CD4-positive, alpha-beta T cell (primary cell): Measurements from ENCODE around the gene GPC5. TPM values are rescaled to one million over a fixed set of nuclear protein-coding genes. Genes with fewer than 3 reads are reported as not detected.
"Not testable (repeated sequence)": the region's sequence is repeated elsewhere in the genome, so short reads cannot be mapped to it uniquely, and the experiment has no call there.

Experiments used
- ATAC-seq: fragments of 200-7000 bp; cut with Tn5 transposase; one replicate; pipeline ENCODE4 v1.10.0; 2022; ENCODE audit warnings: mild to moderate bottlenecking; ENCODE audit not compliant: poor library complexity
- CTCF ChIA-PET: fragments of 350-600 bp; sonication (Branson Sonifier 250); formaldehyde crosslinking; loops from one replicate; lab custom pipeline; 2021; ENCODE audit warnings: antibody characterized with exemption, inconsistent platforms; lab: Charles Lee
- POLR2A ChIA-PET: fragments of 350-600 bp; sonication (Branson Sonifier 250); formaldehyde crosslinking; loops from one replicate; lab custom pipeline; 2021; ENCODE audit warnings: antibody characterized with exemption, inconsistent platforms; lab: Charles Lee
- DNase-seq, 14 experiments: peaks; one replicate each; pipeline ENCODE4 v3.0.0-alpha.2; 2013 to 2020; ENCODE audit warnings: mixed read lengths in 2 of 14
- H3K27ac ChIP-seq, 2 donors: one replicate each; pipeline versions ENCODE4 v1.5.1 to v1.7.0; 2013; ENCODE audit warnings: low read length in 2 of 2, low read depth in 1 of 2, mild to moderate bottlenecking in 1 of 2
- H3K27me3 ChIP-seq, 2 experiments: 1 replicate in 1 of 2; 2 replicates in 1 of 2; pipeline versions ENCODE4 v1.6.1 to v1.7.0; 2013; ENCODE audit warnings: low read length in 2 of 2, control low read depth in 1 of 2, mild to moderate bottlenecking in 1 of 2, moderate library complexity in 1 of 2; ENCODE audit not compliant: insufficient read depth in 2 of 2, control insufficient read depth in 1 of 2
- H3K36me3 ChIP-seq: one replicate; pipeline ENCODE4 v1.6.1; 2013; ENCODE audit warnings: low read length, control low read depth; ENCODE audit not compliant: insufficient read depth
- H3K4me1 ChIP-seq: one replicate; pipeline ENCODE4 v1.6.1; 2013; ENCODE audit warnings: low read length, control low read depth; ENCODE audit not compliant: insufficient read depth
- H3K4me3 ChIP-seq: one replicate; pipeline ENCODE4 v1.5.1; 2013; ENCODE audit warnings: mild to moderate bottlenecking, low read length, moderate library complexity
- H3K9me3 ChIP-seq, 2 experiments: 1 replicate in 1 of 2; 2 replicates in 1 of 2; pipeline versions ENCODE4 v1.6.1 to v1.7.0; 2013; ENCODE audit warnings: low read length in 2 of 2, mild to moderate bottlenecking in 2 of 2, control low read depth in 1 of 2, moderate library complexity in 1 of 2; ENCODE audit not compliant: control insufficient read depth in 1 of 2, insufficient read depth in 1 of 2
- H3K27ac Mint-ChIP-seq: one replicate; pipeline ENCODE4 v1.8.0; 2020; ENCODE audit warnings: mixed read lengths
- H3K27me3 Mint-ChIP-seq: one replicate; pipeline ENCODE4 v1.8.0; 2021; ENCODE audit warnings: mixed read lengths
- H3K36me3 Mint-ChIP-seq: one replicate; pipeline ENCODE4 v1.8.0; 2021; ENCODE audit warnings: low read depth, mixed read lengths
- H3K4me1 Mint-ChIP-seq: one replicate; pipeline ENCODE4 v1.8.0; 2021; ENCODE audit warnings: low read depth, mixed read lengths
- H3K4me3 Mint-ChIP-seq: one replicate; pipeline ENCODE4 v1.8.0; 2020; ENCODE audit warnings: mild to moderate bottlenecking, mixed read lengths
- H3K9me3 Mint-ChIP-seq: one replicate; pipeline ENCODE4 v1.8.0; 2020; ENCODE audit warnings: mixed read lengths
- intact Hi-C, 2 experiments: fragments of 100-400 bp; cut with DNase I in 1 of 2; cut with micrococcal nuclease in 1 of 2; formaldehyde crosslinking; loops; one replicate each; pipeline versions ENCODE4 v1.15.1 to v1.9.0; 2023 to 2025; cut with DNase I, micrococcal nuclease
- total RNA-seq, 174 experiments: library from RNA in 2 of 174; stranded (reverse) in 2 of 174; gene quantifications; one replicate each; pipeline ENCODE4 v1.2.3 and lab custom pipeline; 2021 to 2026
- TF ChIP-seq, protein P1 (sequence below): fragments of 200-600 bp; IDR thresholded peaks from one replicate; pipeline ENCODE4 v1.8.0; 2022; ENCODE audit warnings: antibody characterized with exemption, mild to moderate bottlenecking

The GPC5 gene
- total RNA-seq, 2 experiments from 2014 or later = not detected

DNA sequence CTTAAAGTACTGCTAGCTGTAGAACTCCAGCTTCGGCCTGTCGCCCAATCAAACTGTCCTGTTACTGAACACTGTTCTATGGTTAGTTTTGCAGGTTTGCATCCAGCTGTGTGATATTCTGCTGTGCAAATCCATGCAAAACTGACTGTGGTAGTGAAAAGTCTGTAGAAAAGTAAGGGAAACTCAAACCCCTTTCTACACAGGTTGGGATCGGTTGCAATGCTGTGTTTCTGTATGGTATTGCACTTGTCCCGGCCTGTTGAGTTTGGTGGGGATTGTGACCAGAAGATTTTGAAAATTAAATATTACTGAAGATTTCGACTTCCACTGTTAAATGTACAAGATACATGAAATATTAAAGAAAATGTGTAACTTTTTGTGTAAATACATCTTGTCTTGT is 47.3 kb upstream of the GPC5 start:
- Mint-ChIP-seq H3K36me3 (peaks cover 75% of the 10 kb centered on the region), H3K4me1 (peaks cover 47% of the 10 kb centered on the region), H3K4me3 (peak overlapping the region; percentile 92), H3K9me3 (no peaks in the 10 kb centered on the region), H3K27me3 (no peaks in the 10 kb centered on the region), H3K27ac (peak overlapping the region; percentile 39)
- ChIA-PET CTCF (no interaction called here), POLR2A (no interaction called here)
- TF ChIP-seq, protein P1, sequence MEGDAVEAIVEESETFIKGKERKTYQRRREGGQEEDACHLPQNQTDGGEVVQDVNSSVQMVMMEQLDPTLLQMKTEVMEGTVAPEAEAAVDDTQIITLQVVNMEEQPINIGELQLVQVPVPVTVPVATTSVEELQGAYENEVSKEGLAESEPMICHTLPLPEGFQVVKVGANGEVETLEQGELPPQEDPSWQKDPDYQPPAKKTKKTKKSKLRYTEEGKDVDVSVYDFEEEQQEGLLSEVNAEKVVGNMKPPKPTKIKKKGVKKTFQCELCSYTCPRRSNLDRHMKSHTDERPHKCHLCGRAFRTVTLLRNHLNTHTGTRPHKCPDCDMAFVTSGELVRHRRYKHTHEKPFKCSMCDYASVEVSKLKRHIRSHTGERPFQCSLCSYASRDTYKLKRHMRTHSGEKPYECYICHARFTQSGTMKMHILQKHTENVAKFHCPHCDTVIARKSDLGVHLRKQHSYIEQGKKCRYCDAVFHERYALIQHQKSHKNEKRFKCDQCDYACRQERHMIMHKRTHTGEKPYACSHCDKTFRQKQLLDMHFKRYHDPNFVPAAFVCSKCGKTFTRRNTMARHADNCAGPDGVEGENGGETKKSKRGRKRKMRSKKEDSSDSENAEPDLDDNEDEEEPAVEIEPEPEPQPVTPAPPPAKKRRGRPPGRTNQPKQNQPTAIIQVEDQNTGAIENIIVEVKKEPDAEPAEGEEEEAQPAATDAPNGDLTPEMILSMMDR = no peak
- no peak overlapping the region for H3K27ac ChIP-seq
- H3K27me3 ChIP-seq = no peaks in the 10 kb centered on the region
- H3K4me1 ChIP-seq = peaks cover 16% of the 10 kb centered on the region
- H3K9me3 ChIP-seq = no peaks in the 10 kb centered on the region
- peaks cover 57% of the 10 kb centered on the region for H3K36me3 ChIP-seq
- DNase-seq (no peak), ATAC-seq (no peak)
- intact Hi-C loops = no loop called here
- H3K4me3 ChIP-seq = no peak overlapping the region

DNA sequence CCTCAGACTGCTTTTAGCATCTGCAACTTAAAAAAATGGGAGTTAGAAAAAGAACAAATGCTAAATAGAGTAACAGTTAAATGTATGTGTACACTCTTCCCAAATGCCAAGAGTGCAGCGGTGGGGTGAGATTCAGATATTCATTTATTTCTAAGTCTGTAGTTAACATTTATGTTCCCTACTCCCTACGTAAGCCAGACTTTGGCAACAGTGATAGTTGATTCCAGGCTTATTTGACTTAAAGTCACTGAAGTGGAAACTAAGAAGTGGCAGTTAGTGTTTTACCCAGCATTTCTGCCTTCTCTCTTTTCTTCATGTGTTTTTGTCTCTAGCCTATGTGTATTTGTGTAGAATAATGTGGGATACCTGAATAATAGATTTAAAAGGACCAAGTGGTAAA is 46.4 kb upstream of the GPC5 start:
- H3K27me3 Mint-ChIP-seq = no peaks in the 10 kb centered on the region
- CTCF ChIA-PET = no interaction called here
- Histone ChIP-seq H3K4me1 (peaks cover 13% of the 10 kb centered on the region), H3K36me3 (peaks cover 57% of the 10 kb centered on the region), H3K4me3 (no peak overlapping the region), H3K27me3 (no peaks in the 10 kb centered on the region), H3K9me3 (no peaks in the 10 kb centered on the region), H3K27ac (no peak overlapping the region)
- POLR2A ChIA-PET = no interaction called here
- ATAC-seq (no peak), DNase-seq (no peak)
- no peaks in the 10 kb centered on the region for H3K9me3 Mint-ChIP-seq
- H3K4me1 Mint-ChIP-seq = peaks cover 48% of the 10 kb centered on the region
- TF ChIP-seq, protein P1 = no peak
- intact Hi-C loops = no loop called here
- no peak overlapping the region for H3K27ac Mint-ChIP-seq
- H3K4me3 Mint-ChIP-seq = no peak overlapping the region
- peaks cover 81% of the 10 kb centered on the region for H3K36me3 Mint-ChIP-seq

DNA sequence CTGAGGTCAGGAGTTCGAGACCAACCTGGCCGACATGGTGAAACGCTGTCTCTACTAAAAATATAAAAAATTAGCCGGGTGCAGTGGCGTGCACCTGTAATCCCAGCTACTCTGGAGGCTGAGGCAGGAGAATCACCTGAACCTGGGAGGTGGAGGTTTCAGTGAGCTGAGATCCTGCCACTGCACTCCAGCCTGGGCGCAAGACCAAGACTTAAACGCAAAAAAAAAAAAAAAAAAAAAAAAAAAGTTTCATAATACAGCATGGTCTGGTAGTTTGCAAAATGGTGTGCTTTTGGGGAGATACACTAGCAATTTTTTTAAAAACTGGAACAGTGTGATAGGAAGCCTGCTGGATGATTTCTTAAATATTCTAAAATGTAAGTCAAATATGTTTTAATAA is 45.5 kb upstream of the GPC5 start:
- CTCF ChIA-PET, intact Hi-C loops: not testable (repeated sequence)

DNA sequence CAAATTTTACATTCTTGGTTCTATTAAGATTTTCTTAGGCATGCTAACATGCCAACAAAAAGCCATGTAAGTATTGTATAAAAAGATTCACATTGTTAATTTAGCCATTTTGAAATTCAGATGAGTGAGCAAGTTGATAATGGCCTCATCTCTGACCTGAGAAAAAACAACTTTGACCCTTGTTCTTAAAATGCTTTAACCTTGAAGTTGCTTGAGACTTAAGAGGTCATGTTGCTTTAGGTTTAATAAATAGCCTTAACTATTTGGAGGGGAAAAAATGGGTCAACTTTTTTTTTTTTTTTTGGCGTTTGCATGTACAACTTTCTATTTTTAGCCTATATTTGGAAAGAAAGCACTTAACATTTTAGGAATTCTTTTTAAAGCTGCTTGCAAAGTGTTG is 44.9 kb upstream of the GPC5 start:
- Histone ChIP-seq H3K4me3 (no peak overlapping the region), H3K9me3 (no peaks in the 10 kb centered on the region), H3K27ac (no peak overlapping the region), H3K4me1 (peaks cover 10% of the 10 kb centered on the region), H3K27me3 (no peaks in the 10 kb centered on the region), H3K36me3 (peaks cover 57% of the 10 kb centered on the region)
- Mint-ChIP-seq H3K27me3 (no peaks in the 10 kb centered on the region), H3K9me3 (no peaks in the 10 kb centered on the region), H3K36me3 (peaks cover 79% of the 10 kb centered on the region), H3K4me3 (peak overlapping the region; percentile 35), H3K27ac (no peak overlapping the region), H3K4me1 (peaks cover 58% of the 10 kb centered on the region)
- intact Hi-C loops = no loop called here
- ChIA-PET CTCF (no interaction called here), POLR2A (no interaction called here)
- TF ChIP-seq, protein P1 = no peak
- ATAC-seq (no peak), DNase-seq (no peak)

More for the DNA sequence above, 45.5 kb upstream of the GPC5 start:
- H3K27ac ChIP-seq, H3K4me3 ChIP-seq, POLR2A ChIA-PET, ATAC-seq, DNase-seq, H3K27ac Mint-ChIP-seq, H3K27me3 ChIP-seq, H3K27me3 Mint-ChIP-seq, H3K9me3 ChIP-seq, H3K9me3 Mint-ChIP-seq: not testable (repeated sequence)
- Histone ChIP-seq H3K4me1 (peaks cover 10% of the 10 kb centered on the region), H3K36me3 (peaks cover 57% of the 10 kb centered on the region)
- peaks cover 79% of the 10 kb centered on the region for H3K36me3 Mint-ChIP-seq
- peak overlapping the region; percentile 35 for H3K4me3 Mint-ChIP-seq
- H3K4me1 Mint-ChIP-seq = peaks cover 53% of the 10 kb centered on the region
